Measurements from ENCODE around the gene MPZL2. TPM values are rescaled to one million over a fixed set of nuclear protein-coding genes. Genes with fewer than 3 reads are reported as not detected.

The MPZL2 gene
- polyA plus RNA-seq, 1 of the 3 experiments (the other 2 are of a cell fraction) = 6.2 TPM

DNA sequence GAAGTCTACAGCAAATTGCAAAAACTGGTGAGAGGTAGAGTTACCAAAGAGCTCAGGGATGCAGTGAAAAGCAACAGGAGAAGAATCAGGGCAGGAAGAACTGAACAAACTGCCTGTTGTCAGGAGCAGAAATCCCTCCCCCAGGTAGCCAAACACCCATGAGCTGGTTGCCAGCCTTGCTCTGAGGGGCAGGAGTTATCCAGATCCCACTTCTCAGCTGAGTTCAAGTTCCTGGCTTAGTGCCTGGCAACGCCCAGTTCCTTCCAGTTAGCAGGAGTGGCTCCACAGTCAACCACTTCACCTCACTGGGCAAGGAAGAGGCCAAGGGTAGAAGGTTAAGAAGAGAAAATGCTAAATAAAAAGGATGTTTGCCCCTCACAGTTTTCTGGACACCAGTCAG is 1.9 kb upstream of the MPZL2 start:
- H3K9me2 ChIP-seq = no peaks in the 10 kb centered on the region
- ChIA-PET POLR2A (no interaction called here), CTCF (interaction anchor here (1.1 kb wide), 1 partner anchor 94 kb away, joined by 3 read pairs; no protein-coding TSS in a partner anchor)
- DNase-seq = no peak
- H3F3A ChIP-seq (replicated peaks; ENCODE audit: insufficient read depth) = no peaks in the 10 kb centered on the region
- H3K9me3 ChIP-seq = no peaks in the 10 kb centered on the region
- no peak overlapping the region for H3K27ac ChIP-seq (ENCODE audit: low read depth in 2 of 2, low read length in 1 of 2)
- WGBS (ENCODE audit: low lambda C conversion rate) = 0% methylated on average over 1 of the region's 1 CpG
- no peak overlapping the region for H3K9ac ChIP-seq
- no peaks in the 10 kb centered on the region for H3K4me1 ChIP-seq (ENCODE audit: control insufficient read depth in 1 of 2, insufficient read depth in 2 of 2, low read depth in 1 of 2, low read length in 1 of 2)
- H3K4me2 ChIP-seq = no peak overlapping the region
- H3K36me3 ChIP-seq (replicated peaks in 1 of 2; ENCODE audit: control insufficient read depth in 1 of 2, insufficient read depth in 2 of 2, low read length in 1 of 2) = no peaks in the 10 kb centered on the region
- H4K20me1 ChIP-seq (ENCODE audit: insufficient read depth) = no peaks in the 10 kb centered on the region
- TF ChIP-seq, protein P1, sequence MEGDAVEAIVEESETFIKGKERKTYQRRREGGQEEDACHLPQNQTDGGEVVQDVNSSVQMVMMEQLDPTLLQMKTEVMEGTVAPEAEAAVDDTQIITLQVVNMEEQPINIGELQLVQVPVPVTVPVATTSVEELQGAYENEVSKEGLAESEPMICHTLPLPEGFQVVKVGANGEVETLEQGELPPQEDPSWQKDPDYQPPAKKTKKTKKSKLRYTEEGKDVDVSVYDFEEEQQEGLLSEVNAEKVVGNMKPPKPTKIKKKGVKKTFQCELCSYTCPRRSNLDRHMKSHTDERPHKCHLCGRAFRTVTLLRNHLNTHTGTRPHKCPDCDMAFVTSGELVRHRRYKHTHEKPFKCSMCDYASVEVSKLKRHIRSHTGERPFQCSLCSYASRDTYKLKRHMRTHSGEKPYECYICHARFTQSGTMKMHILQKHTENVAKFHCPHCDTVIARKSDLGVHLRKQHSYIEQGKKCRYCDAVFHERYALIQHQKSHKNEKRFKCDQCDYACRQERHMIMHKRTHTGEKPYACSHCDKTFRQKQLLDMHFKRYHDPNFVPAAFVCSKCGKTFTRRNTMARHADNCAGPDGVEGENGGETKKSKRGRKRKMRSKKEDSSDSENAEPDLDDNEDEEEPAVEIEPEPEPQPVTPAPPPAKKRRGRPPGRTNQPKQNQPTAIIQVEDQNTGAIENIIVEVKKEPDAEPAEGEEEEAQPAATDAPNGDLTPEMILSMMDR (IDR thresholded peaks at IDR 0.05) = no peak
- TF ChIP-seq RFX5 (IDR thresholded peaks at IDR 0.05; ENCODE audit: low read length) = no peak
- no peak for TF ChIP-seq GABPA (IDR thresholded peaks at IDR 0.05; ENCODE audit: low read depth)
- TF ChIP-seq TCF12 (IDR thresholded peaks at IDR 0.05) = no peak
- TF ChIP-seq TEAD4 (IDR thresholded peaks at IDR 0.05; ENCODE audit: borderline replicate concordance, insufficient read depth) = no peak
- no peak overlapping the region for H3K4me3 ChIP-seq (ENCODE audit: low read depth in 2 of 2, low read length in 1 of 2)
- no peak overlapping the region for H2AFZ ChIP-seq (ENCODE audit: low read depth)
- H3K79me2 ChIP-seq (ENCODE audit: insufficient read depth) = no peaks in the 10 kb centered on the region
- H3K27me3 ChIP-seq (ENCODE audit: insufficient read depth) = peaks cover 28% of the 10 kb centered on the region; the same call in 1 of the 2 replicates

DNA sequence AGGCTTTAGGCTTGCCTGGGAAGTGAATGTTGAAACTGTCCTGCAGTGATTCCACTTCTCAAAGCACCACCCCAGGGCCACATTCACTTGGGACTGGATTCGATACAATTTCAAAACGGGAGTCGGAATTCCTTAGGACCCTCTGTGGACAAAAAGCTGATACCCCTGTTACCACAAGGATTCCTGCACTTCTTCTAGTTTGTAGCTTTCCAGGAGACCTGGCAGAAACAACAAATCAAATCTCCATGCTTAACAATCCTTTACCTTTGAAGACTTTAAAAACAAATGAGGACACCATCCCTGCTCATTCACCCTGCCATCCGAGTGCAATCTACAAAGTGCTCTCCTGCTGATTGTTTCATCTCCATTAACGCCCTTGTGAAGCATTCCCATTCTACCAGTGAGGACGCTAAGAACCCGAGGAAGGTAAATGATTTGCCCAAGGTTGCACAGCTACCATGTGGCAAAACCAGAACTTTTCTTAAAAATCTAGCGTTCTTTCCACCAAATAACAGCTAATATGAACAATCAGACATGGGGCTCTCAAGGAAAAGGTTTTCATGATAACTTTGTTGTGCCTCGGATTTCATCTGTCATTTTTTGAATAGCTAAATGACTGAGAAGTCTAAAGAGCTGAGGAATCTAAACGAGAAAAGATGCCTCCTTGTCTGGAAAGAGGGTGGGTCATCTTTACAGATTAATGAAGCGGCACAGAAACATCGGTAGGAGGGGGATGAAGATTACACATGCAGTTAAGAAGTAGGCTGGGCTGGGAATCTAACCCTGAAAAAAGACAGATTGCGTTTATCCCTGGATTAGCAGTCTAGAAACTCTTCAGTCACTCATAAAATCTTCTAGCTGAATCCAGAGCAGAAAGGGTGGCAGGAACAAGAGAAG is 720 bp upstream of the MPZL2 start:
- TF ChIP-seq GABPA (IDR thresholded peaks at IDR 0.05; ENCODE audit: low read depth) (no peak), EZH2phosphoT487 (IDR thresholded peaks at IDR 0.05; ENCODE audit: borderline replicate concordance, low read depth) (no peak), SMC3 (IDR thresholded peaks at IDR 0.05; ENCODE audit: low read depth, low read length) (no peak), EP300 (IDR thresholded peaks at IDR 0.05; ENCODE audit: borderline replicate concordance in 1 of 2, low read depth in 1 of 2, low read length in 1 of 2) (no peak), RFX5 (IDR thresholded peaks at IDR 0.05; ENCODE audit: low read length) (no peak)
- DNase-seq = no peak
- H3K27me3 ChIP-seq (ENCODE audit: insufficient read depth) = peaks cover 28% of the 10 kb centered on the region; the same call in 1 of the 2 replicates
- CTCF ChIA-PET = interaction anchor here (0.6 to 1.1 kb wide), 2 partner anchors 13 to 93 kb away, joined by 3 read pairs; partner anchors contain the start of gene MPZL3
- H3K9me2 ChIP-seq = no peaks in the 10 kb centered on the region
- H3K79me2 ChIP-seq (ENCODE audit: insufficient read depth) = no peaks in the 10 kb centered on the region
- no peaks in the 10 kb centered on the region for H4K20me1 ChIP-seq (ENCODE audit: insufficient read depth)
- no peaks in the 10 kb centered on the region for H3F3A ChIP-seq (replicated peaks; ENCODE audit: insufficient read depth)
- POLR2A ChIA-PET = no interaction called here
- no peaks in the 10 kb centered on the region for H3K36me3 ChIP-seq (replicated peaks in 1 of 2; ENCODE audit: control insufficient read depth in 1 of 2, insufficient read depth in 2 of 2, low read length in 1 of 2)
- no peaks in the 10 kb centered on the region for H3K4me1 ChIP-seq (ENCODE audit: control insufficient read depth in 1 of 2, insufficient read depth in 2 of 2, low read depth in 1 of 2, low read length in 1 of 2)
- H3K9me3 ChIP-seq = no peaks in the 10 kb centered on the region
- no peak overlapping the region for H3K4me3 ChIP-seq (ENCODE audit: low read depth in 2 of 2, low read length in 1 of 2)
- 7% methylated on average over 13 of the region's 13 CpGs for WGBS (ENCODE audit: low lambda C conversion rate)
- H3K27ac ChIP-seq (ENCODE audit: low read depth in 2 of 2, low read length in 1 of 2) = no peak overlapping the region
- H2AFZ ChIP-seq (ENCODE audit: low read depth) = peak overlapping the region; percentile 61
- H3K4me2 ChIP-seq = peak overlapping the region; percentile 55; the same call in 1 of the 2 replicates
- no peak overlapping the region for H3K9ac ChIP-seq

Data from SK-N-SH (cell line).